ENCODE data around the gene MRAP.
"Not testable (repeated sequence)": the region's sequence is repeated elsewhere in the genome, so short reads cannot be mapped to it uniquely, and the experiment has no call there.

- TF ChIP-seq, protein P1, sequence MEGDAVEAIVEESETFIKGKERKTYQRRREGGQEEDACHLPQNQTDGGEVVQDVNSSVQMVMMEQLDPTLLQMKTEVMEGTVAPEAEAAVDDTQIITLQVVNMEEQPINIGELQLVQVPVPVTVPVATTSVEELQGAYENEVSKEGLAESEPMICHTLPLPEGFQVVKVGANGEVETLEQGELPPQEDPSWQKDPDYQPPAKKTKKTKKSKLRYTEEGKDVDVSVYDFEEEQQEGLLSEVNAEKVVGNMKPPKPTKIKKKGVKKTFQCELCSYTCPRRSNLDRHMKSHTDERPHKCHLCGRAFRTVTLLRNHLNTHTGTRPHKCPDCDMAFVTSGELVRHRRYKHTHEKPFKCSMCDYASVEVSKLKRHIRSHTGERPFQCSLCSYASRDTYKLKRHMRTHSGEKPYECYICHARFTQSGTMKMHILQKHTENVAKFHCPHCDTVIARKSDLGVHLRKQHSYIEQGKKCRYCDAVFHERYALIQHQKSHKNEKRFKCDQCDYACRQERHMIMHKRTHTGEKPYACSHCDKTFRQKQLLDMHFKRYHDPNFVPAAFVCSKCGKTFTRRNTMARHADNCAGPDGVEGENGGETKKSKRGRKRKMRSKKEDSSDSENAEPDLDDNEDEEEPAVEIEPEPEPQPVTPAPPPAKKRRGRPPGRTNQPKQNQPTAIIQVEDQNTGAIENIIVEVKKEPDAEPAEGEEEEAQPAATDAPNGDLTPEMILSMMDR (IDR thresholded peaks at IDR 0.05; ENCODE audit: insufficient read depth, low read length, poor library complexity, severe bottlenecking) = not testable (repeated sequence)
- TF ChIP-seq EZH2phosphoT487 (conservative IDR thresholded peaks at IDR 0.05; ENCODE audit: low read length) = not testable (repeated sequence)
Measured at GRCh38 chr21:32310976-32311375, 12.3 kb downstream of the MRAP start.

Data from SU-DHL-6 (cell line).